ENCODE data around the gene GGN. TPM values are rescaled to one million over a fixed set of nuclear protein-coding genes. Genes with fewer than 3 reads are reported as not detected.

GGN gene
- total and polyA plus RNA-seq, 9 of the 15 experiments (the other 6 are each of a cell fraction or from before 2014, with no cell fraction given), result 0.15 to 0.33 TPM; not detected in 7

DNA sequence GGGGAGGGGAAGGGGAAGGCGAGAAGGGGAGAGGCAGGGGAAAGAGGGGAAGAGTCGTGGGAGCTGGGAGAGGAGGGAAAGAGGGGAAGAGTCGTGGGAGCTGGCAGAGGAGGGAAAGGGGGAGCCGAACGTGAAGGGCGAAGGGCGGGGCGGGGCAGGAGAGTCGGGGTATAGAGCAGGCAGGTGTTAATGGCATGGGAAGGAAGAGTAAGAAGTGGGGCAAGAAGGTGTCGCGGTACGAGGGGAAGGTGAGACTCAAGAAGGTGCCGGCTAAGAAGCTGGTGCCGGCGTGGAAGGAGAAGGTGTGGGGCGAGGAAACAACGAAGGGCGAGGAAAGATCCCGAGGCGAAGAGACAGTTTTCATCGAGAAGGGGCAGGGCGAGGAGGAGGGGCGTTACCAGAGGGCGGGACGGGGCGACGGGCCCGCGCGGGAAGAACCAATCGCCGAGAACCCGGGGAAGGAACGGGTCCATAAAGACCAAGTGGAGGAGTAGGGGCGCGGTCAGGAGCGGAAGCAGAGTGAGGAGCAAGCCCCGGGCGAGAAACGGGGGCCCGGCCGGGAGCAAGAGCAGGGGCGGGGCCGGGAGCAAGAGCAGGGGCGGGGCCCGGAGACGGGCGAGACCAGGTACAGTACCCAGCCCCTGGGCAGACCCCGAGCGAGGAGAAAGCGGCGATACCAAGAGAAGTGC, 51.7 kb downstream of the GGN start (continued):
- TF ChIP-seq ZNF695 (CRISPR knock-in tag; IDR thresholded peaks at IDR 0.05) (no peak), ZFP36 (IDR thresholded peaks at IDR 0.05; ENCODE audit: low read depth, low read length, partially characterized antibody) (no peak), TOE1 (IDR thresholded peaks at IDR 0.05; ENCODE audit: borderline replicate concordance) (peak; percentile 36), TOE1 (CRISPR knock-in tag; IDR thresholded peaks at IDR 0.05; ENCODE audit: borderline replicate concordance, low read depth) (no peak), ZNF436 (CRISPR knock-in tag; IDR thresholded peaks at IDR 0.05) (no peak), HDGF (IDR thresholded peaks at IDR 0.05) (no peak), POLR2AphosphoS5 (IDR thresholded peaks at IDR 0.05; ENCODE audit: control insufficient read depth, insufficient read depth, low read depth, low read length) (no peak), RBM22 (IDR thresholded peaks at IDR 0.05; ENCODE audit: low read depth, low read length, poor library complexity, severe bottlenecking) (no peak), SMAD2 (IDR thresholded peaks at IDR 0.05; ENCODE audit: low read depth, low read length) (no peak), RBM39 (optimal IDR thresholded peaks at IDR 0.05; ENCODE audit: low read depth, low read length) (no peak), DDX20 (tag; IDR thresholded peaks at IDR 0.05; ENCODE audit: low read depth) (no peak), POLR2B (IDR thresholded peaks at IDR 0.05; ENCODE audit: low read depth, partially characterized antibody) (peak; percentile 80), CBX2 (IDR thresholded peaks at IDR 0.05; ENCODE audit: insufficient read depth, low read length, poor library complexity, severe bottlenecking) (no peak), SNIP1 (IDR thresholded peaks at IDR 0.05; ENCODE audit: low read depth) (0 out of 2 replicates have a peak, but pooled peaks have one; percentile 29), MYNN (IDR thresholded peaks at IDR 0.05) (no peak), MYNN (CRISPR knock-in tag; IDR thresholded peaks at IDR 0.05) (no peak), ZNF146 (CRISPR knock-in tag; IDR thresholded peaks at IDR 0.05; ENCODE audit: unreplicated experiment) (no peak), ZNF766 (CRISPR knock-in tag; conservative IDR thresholded peaks at IDR 0.05) (no peak), ZNF384 (IDR thresholded peaks at IDR 0.05; ENCODE audit: low read depth, low read length) (no peak), MAZ (CRISPR knock-in tag; conservative IDR thresholded peaks at IDR 0.05 in 1 of 2, IDR thresholded peaks at IDR 0.05 in 1 of 2) (peak; percentile 78 to 89)
- TF ChIP-seq, protein P1, sequence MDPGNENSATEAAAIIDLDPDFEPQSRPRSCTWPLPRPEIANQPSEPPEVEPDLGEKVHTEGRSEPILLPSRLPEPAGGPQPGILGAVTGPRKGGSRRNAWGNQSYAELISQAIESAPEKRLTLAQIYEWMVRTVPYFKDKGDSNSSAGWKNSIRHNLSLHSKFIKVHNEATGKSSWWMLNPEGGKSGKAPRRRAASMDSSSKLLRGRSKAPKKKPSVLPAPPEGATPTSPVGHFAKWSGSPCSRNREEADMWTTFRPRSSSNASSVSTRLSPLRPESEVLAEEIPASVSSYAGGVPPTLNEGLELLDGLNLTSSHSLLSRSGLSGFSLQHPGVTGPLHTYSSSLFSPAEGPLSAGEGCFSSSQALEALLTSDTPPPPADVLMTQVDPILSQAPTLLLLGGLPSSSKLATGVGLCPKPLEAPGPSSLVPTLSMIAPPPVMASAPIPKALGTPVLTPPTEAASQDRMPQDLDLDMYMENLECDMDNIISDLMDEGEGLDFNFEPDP (CRISPR knock-in tag; IDR thresholded peaks at IDR 0.05), result no peak
- TF ChIP-seq, protein P2, sequence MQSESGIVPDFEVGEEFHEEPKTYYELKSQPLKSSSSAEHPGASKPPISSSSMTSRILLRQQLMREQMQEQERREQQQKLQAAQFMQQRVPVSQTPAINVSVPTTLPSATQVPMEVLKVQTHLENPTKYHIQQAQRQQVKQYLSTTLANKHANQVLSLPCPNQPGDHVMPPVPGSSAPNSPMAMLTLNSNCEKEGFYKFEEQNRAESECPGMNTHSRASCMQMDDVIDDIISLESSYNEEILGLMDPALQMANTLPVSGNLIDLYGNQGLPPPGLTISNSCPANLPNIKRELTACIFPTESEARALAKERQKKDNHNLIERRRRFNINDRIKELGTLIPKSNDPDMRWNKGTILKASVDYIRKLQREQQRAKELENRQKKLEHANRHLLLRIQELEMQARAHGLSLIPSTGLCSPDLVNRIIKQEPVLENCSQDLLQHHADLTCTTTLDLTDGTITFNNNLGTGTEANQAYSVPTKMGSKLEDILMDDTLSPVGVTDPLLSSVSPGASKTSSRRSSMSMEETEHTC (IDR thresholded peaks at IDR 0.05), result no peak
- TF ChIP-seq, protein P3, sequence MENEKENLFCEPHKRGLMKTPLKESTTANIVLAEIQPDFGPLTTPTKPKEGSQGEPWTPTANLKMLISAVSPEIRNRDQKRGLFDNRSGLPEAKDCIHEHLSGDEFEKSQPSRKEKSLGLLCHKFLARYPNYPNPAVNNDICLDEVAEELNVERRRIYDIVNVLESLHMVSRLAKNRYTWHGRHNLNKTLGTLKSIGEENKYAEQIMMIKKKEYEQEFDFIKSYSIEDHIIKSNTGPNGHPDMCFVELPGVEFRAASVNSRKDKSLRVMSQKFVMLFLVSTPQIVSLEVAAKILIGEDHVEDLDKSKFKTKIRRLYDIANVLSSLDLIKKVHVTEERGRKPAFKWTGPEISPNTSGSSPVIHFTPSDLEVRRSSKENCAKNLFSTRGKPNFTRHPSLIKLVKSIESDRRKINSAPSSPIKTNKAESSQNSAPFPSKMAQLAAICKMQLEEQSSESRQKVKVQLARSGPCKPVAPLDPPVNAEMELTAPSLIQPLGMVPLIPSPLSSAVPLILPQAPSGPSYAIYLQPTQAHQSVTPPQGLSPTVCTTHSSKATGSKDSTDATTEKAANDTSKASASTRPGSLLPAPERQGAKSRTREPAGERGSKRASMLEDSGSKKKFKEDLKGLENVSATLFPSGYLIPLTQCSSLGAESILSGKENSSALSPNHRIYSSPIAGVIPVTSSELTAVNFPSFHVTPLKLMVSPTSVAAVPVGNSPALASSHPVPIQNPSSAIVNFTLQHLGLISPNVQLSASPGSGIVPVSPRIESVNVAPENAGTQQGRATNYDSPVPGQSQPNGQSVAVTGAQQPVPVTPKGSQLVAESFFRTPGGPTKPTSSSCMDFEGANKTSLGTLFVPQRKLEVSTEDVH (IDR thresholded peaks at IDR 0.05; ENCODE audit: low read depth, partially characterized antibody), result no peak
- TF ChIP-seq, protein P4, sequence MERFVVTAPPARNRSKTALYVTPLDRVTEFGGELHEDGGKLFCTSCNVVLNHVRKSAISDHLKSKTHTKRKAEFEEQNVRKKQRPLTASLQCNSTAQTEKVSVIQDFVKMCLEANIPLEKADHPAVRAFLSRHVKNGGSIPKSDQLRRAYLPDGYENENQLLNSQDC (CRISPR knock-in tag; IDR thresholded peaks at IDR 0.05), result no peak

Data from K562 (cell line).